ENCODE results near the gene HGD. TPM values are rescaled to one million over a fixed set of nuclear protein-coding genes. Genes with fewer than 3 reads are reported as not detected.

The HGD gene
- total RNA-seq, 1 experiment from 2014 or later = 0.59 TPM

GRCh38 chr3:120614765-120615164, 67.3 kb downstream of the HGD start:
- no peak overlapping the region for H3K9ac ChIP-seq (ENCODE audit: low read length)
- no peak overlapping the region for H2AFZ ChIP-seq (ENCODE audit: low read depth, low read length, poor library complexity, severe bottlenecking)
- H3K9me3 ChIP-seq (ENCODE audit: control insufficient read depth in 1 of 2, insufficient read depth in 1 of 2, low read depth in 1 of 2, low read length in 2 of 2) = no peaks in the 10 kb centered on the region
- no peaks in the 10 kb centered on the region for H3K27me3 ChIP-seq (ENCODE audit: insufficient read depth, low read length)
- TF ChIP-seq, protein P1, sequence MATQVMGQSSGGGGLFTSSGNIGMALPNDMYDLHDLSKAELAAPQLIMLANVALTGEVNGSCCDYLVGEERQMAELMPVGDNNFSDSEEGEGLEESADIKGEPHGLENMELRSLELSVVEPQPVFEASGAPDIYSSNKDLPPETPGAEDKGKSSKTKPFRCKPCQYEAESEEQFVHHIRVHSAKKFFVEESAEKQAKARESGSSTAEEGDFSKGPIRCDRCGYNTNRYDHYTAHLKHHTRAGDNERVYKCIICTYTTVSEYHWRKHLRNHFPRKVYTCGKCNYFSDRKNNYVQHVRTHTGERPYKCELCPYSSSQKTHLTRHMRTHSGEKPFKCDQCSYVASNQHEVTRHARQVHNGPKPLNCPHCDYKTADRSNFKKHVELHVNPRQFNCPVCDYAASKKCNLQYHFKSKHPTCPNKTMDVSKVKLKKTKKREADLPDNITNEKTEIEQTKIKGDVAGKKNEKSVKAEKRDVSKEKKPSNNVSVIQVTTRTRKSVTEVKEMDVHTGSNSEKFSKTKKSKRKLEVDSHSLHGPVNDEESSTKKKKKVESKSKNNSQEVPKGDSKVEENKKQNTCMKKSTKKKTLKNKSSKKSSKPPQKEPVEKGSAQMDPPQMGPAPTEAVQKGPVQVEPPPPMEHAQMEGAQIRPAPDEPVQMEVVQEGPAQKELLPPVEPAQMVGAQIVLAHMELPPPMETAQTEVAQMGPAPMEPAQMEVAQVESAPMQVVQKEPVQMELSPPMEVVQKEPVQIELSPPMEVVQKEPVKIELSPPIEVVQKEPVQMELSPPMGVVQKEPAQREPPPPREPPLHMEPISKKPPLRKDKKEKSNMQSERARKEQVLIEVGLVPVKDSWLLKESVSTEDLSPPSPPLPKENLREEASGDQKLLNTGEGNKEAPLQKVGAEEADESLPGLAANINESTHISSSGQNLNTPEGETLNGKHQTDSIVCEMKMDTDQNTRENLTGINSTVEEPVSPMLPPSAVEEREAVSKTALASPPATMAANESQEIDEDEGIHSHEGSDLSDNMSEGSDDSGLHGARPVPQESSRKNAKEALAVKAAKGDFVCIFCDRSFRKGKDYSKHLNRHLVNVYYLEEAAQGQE (IDR thresholded peaks at IDR 0.05; ENCODE audit: low read depth) = no peak
- TF ChIP-seq JUND (IDR thresholded peaks at IDR 0.05) (no peak), SRF (IDR thresholded peaks at IDR 0.05; ENCODE audit: low read depth) (no peak), SIN3A (IDR thresholded peaks at IDR 0.05; ENCODE audit: low read depth) (no peak), TCF7L2 (IDR thresholded peaks at IDR 0.05; ENCODE audit: borderline replicate concordance, extremely low read depth, insufficient read depth, insufficient read length) (no peak), POLR2AphosphoS5 (IDR thresholded peaks at IDR 0.05; ENCODE audit: low read depth, low read length) (no peak), ELF1 (IDR thresholded peaks at IDR 0.05; ENCODE audit: borderline replicate concordance, low read depth) (no peak), ZFX (IDR thresholded peaks at IDR 0.05) (no peak), EZH2phosphoT487 (IDR thresholded peaks at IDR 0.05; ENCODE audit: borderline replicate concordance) (no peak), CBX3 (IDR thresholded peaks at IDR 0.05; ENCODE audit: low read depth) (no peak)
- TF ChIP-seq, protein P2, sequence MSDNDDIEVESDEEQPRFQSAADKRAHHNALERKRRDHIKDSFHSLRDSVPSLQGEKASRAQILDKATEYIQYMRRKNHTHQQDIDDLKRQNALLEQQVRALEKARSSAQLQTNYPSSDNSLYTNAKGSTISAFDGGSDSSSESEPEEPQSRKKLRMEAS (IDR thresholded peaks at IDR 0.05) = no peak
- RAD21 ChIA-PET (ENCODE audit: low non-redundant PET in 1 of 2, low total read pairs in 2 of 2, uncharacterized antibody in 2 of 2, unreplicated experiment in 2 of 2) = no interaction called here
- H3K4me3 ChIP-seq (replicated peaks in 1 of 2; ENCODE audit: low read depth in 1 of 2, low read length in 2 of 2) = no peak overlapping the region
- no peaks in the 10 kb centered on the region for H4K20me1 ChIP-seq (ENCODE audit: insufficient read depth)
- no peak overlapping the region for H3K27ac ChIP-seq (ENCODE audit: low read depth, low read length)
- no peak overlapping the region for H3K4me2 ChIP-seq (ENCODE audit: low read length)
- intact Hi-C loops (cut with micrococcal nuclease) = no loop called here
- H3K36me3 ChIP-seq (ENCODE audit: control insufficient read depth in 1 of 2, insufficient read depth in 2 of 2, low read length in 2 of 2) = no peaks in the 10 kb centered on the region
- ATAC-seq = no peak
- POLR2A ChIA-PET = no interaction called here
- BruUV-seq (replicated peaks) = no TSS peak
- H3K9me2 ChIP-seq (ENCODE audit: insufficient read depth) = no peaks in the 10 kb centered on the region
- H3K79me2 ChIP-seq (ENCODE audit: insufficient read depth, low read length) = no peaks in the 10 kb centered on the region
- CTCF ChIA-PET = no interaction called here
- H3K4me1 ChIP-seq (ENCODE audit: control insufficient read depth in 1 of 2, insufficient read depth in 2 of 2, low read length in 2 of 2) = peaks cover 0 to 3% of the 10 kb centered on the region in 2 experiments; a peak in 1 of 4 replicates
- no peak for DNase-seq (ENCODE audit: low read depth, low spot score)
